ENCODE measurements around the gene PROCA1. TPM values are rescaled to one million over a fixed set of nuclear protein-coding genes. Genes with fewer than 3 reads are reported as not detected.

The PROCA1 gene
- total RNA-seq, 2 donors from 2014 or later, result not detected

- no peaks in the 10 kb centered on the region for H3K27me3 ChIP-seq
- H3K4me1 ChIP-seq, result no peaks in the 10 kb centered on the region
- 57 to 82% methylated on average over 1 to 5 of the region's 5 CpGs for whole genome bisulfite sequencing, 2 donors
- H3K36me3 ChIP-seq (replicated peaks in 1 of 2; ENCODE audit: insufficient read depth in 1 of 2, low read depth in 2 of 2), result no peaks in the 10 kb centered on the region
- intact Hi-C loops (cut with DNase I), result no loop called here
- ATAC-seq, result no peak
- TF ChIP-seq POLR2A (IDR thresholded peaks at IDR 0.05), result no peak
- TF ChIP-seq, protein P1, sequence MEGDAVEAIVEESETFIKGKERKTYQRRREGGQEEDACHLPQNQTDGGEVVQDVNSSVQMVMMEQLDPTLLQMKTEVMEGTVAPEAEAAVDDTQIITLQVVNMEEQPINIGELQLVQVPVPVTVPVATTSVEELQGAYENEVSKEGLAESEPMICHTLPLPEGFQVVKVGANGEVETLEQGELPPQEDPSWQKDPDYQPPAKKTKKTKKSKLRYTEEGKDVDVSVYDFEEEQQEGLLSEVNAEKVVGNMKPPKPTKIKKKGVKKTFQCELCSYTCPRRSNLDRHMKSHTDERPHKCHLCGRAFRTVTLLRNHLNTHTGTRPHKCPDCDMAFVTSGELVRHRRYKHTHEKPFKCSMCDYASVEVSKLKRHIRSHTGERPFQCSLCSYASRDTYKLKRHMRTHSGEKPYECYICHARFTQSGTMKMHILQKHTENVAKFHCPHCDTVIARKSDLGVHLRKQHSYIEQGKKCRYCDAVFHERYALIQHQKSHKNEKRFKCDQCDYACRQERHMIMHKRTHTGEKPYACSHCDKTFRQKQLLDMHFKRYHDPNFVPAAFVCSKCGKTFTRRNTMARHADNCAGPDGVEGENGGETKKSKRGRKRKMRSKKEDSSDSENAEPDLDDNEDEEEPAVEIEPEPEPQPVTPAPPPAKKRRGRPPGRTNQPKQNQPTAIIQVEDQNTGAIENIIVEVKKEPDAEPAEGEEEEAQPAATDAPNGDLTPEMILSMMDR (IDR thresholded peaks at IDR 0.05), result no peak
- no peak for DNase-seq
- H3K4me3 ChIP-seq, result no peak overlapping the region
- no peaks in the 10 kb centered on the region for H3K9me3 ChIP-seq
- no peak overlapping the region for H3K27ac ChIP-seq
Measured at GRCh38 chr17:28735242-28735722, 23.6 kb upstream of the PROCA1 start.

DNA sequence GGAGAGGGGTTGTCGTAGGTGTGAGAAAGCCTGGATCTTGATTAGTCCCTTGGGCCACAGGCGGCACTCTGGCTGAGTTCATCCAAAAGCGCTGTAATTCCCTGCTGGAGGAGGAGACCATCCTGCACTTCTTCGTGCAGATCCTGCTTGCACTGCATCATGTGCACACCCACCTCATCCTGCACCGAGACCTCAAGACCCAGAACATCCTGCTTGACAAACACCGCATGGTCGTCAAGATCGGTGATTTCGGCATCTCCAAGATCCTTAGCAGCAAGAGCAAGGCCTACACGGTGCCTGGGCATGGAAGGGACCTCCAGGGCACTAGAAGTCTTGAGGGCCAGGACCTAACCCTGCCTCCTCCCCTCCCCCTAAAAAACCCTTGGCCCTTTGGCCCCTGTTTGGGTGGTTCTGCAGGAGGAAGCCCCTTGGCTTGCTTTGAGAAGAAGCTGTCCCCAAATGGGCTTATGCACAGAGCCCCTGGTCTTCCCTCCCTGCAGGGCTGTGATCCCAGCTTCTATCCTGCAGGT lies 23.1 kb upstream of the PROCA1 start:
- TF ChIP-seq POLR2A (IDR thresholded peaks at IDR 0.05), result no peak
- TF ChIP-seq, protein P1 (IDR thresholded peaks at IDR 0.05), result no peak
- intact Hi-C loops (cut with DNase I), result no loop called here
- ATAC-seq (no peak), DNase-seq (no peak)
- H3K27me3 ChIP-seq, result no peaks in the 10 kb centered on the region
- H3K9me3 ChIP-seq, result no peaks in the 10 kb centered on the region
- H3K36me3 ChIP-seq (replicated peaks in 1 of 2; ENCODE audit: insufficient read depth in 1 of 2, low read depth in 2 of 2), result no peaks in the 10 kb centered on the region
- H3K27ac ChIP-seq, result no peak overlapping the region
- 91 to 94% methylated on average over 9 to 10 of the region's 10 CpGs for WGBS, 2 donors
- H3K4me3 ChIP-seq, result no peak overlapping the region
- no peaks in the 10 kb centered on the region for H3K4me1 ChIP-seq

- ATAC-seq, result no peak
- WGBS, 2 donors, result 81 to 86% methylated on average over 1 of the region's 1 CpG
Measured at GRCh38 chr17:28733346-28733745, 21.7 kb upstream of the PROCA1 start.

GRCh38 chr17:28729950-28730330 lies 18.3 kb upstream of the PROCA1 start:
- intact Hi-C loops (cut with DNase I), result no loop called here
- ATAC-seq (no peak), DNase-seq (no peak)
- 81 to 85% methylated on average over 11 of the region's 11 CpGs for WGBS, 2 donors
- peaks cover 25% of the 10 kb centered on the region for H3K4me1 ChIP-seq
- no peak overlapping the region for H3K4me3 ChIP-seq
- no peaks in the 10 kb centered on the region for H3K27me3 ChIP-seq
- no peaks in the 10 kb centered on the region for H3K9me3 ChIP-seq
- TF ChIP-seq, protein P1 (IDR thresholded peaks at IDR 0.05), result no peak
- TF ChIP-seq POLR2A (IDR thresholded peaks at IDR 0.05), result no peak
- H3K36me3 ChIP-seq (replicated peaks in 1 of 2; ENCODE audit: insufficient read depth in 1 of 2, low read depth in 2 of 2), result no peaks in the 10 kb centered on the region
- H3K27ac ChIP-seq, result no peak overlapping the region

More at GRCh38 chr17:28733346-28733745, 21.7 kb upstream of the PROCA1 start:
- Histone ChIP-seq H3K4me3 (no peak overlapping the region), H3K27ac (no peak overlapping the region), H3K4me1 (peaks cover 6% of the 10 kb centered on the region), H3K9me3 (no peaks in the 10 kb centered on the region), H3K27me3 (no peaks in the 10 kb centered on the region), H3K36me3 (replicated peaks in 1 of 2; ENCODE audit: insufficient read depth in 1 of 2, low read depth in 2 of 2) (no peaks in the 10 kb centered on the region)
- intact Hi-C loops (cut with DNase I), result no loop called here
- no peak for DNase-seq
- TF ChIP-seq, protein P1 (IDR thresholded peaks at IDR 0.05), result no peak
- no peak for TF ChIP-seq POLR2A (IDR thresholded peaks at IDR 0.05)
